ENCODE results near the gene INTS1.
A peak's percentile ranks its signal among the peaks of the same experiment; 100 is the strongest.

The INTS1 gene

DNA sequence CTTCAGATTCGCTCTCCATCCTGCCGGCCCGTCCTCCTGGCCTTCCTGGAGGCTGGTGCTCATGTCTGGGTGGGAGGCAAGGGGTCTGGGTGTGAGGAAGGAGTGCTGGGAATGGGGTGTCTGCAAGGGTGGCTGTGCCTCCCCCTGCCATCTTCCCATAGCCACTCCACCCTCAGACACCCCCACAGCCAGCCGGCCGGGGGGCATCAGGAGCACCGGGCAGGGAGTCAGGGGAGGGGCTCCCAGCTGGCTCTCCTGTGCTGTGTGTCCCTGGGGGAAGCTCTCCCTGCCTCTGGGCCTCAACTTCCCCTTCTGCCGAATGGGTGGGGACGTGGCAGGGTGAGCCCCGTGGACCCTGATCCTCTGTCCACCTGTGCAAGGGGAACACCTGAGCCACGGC, 63.6 kb downstream of the INTS1 start:
- Mint-ChIP-seq H3K27ac (no peak overlapping the region), H3K9me3 (no peaks in the 10 kb centered on the region), H3K27me3 (no peaks in the 10 kb centered on the region), H3K36me3 (ENCODE audit: low read depth) (no peaks in the 10 kb centered on the region), H3K4me1 (no peaks in the 10 kb centered on the region), H3K4me3 (no peak overlapping the region)
- DNase-seq (no peak), ATAC-seq (no peak)

GRCh38 chr7:1439373-1440363, 64.5 kb downstream of the INTS1 start:
- Mint-ChIP-seq H3K27ac (no peak overlapping the region), H3K36me3 (ENCODE audit: low read depth) (no peaks in the 10 kb centered on the region), H3K4me3 (no peak overlapping the region), H3K27me3 (no peaks in the 10 kb centered on the region), H3K4me1 (no peaks in the 10 kb centered on the region), H3K9me3 (no peaks in the 10 kb centered on the region)
- peak; percentile 21 for ATAC-seq
- DNase-seq, result no peak

DNA sequence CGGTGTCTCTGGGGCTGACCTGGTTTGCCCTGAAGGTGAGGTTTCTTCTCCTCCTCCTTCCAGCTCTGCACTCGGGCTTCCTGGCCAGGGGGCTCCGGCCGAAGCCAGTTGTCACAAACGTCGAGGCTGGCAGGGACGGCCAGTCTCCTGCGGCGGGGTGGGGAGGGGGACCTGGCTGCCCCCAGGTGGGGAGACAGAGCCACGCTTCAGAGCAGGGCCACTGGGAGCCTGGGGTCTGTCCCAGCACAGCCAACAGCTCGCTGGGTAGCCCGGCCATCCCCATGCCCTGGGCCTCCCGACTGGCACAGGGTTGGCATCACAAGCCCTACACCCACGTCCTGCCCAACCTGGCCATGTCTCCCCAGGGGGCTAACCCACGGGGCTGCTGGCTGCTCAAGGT, 65.4 kb downstream of the INTS1 start:
- H3K4me1 Mint-ChIP-seq, result no peaks in the 10 kb centered on the region
- H3K36me3 Mint-ChIP-seq (ENCODE audit: low read depth), result no peaks in the 10 kb centered on the region
- no peaks in the 10 kb centered on the region for H3K27me3 Mint-ChIP-seq
- DNase-seq (no peak), ATAC-seq (no peak)
- no peak overlapping the region for H3K4me3 Mint-ChIP-seq
- H3K9me3 Mint-ChIP-seq, result no peaks in the 10 kb centered on the region
- no peak overlapping the region for H3K27ac Mint-ChIP-seq

GRCh38 chr7:1438208-1438607, 66.0 kb downstream of the INTS1 start:
- DNase-seq, result no peak
- no peak overlapping the region for H3K4me3 Mint-ChIP-seq
- no peak overlapping the region for H3K27ac Mint-ChIP-seq
- H3K9me3 Mint-ChIP-seq, result no peaks in the 10 kb centered on the region
- no peak for ATAC-seq
- no peaks in the 10 kb centered on the region for H3K4me1 Mint-ChIP-seq
- no peaks in the 10 kb centered on the region for H3K27me3 Mint-ChIP-seq
- no peaks in the 10 kb centered on the region for H3K36me3 Mint-ChIP-seq (ENCODE audit: low read depth)

GRCh38 chr7:1437155-1437880, 66.9 kb downstream of the INTS1 start:
- Mint-ChIP-seq H3K4me1 (peaks cover 1% of the 10 kb centered on the region), H3K36me3 (ENCODE audit: low read depth) (no peaks in the 10 kb centered on the region), H3K4me3 (no peak overlapping the region), H3K27ac (no peak overlapping the region), H3K9me3 (no peaks in the 10 kb centered on the region), H3K27me3 (peaks cover 2% of the 10 kb centered on the region)
- ATAC-seq (no peak), DNase-seq (no peak)

- Mint-ChIP-seq H3K9me3 (no peaks in the 10 kb centered on the region), H3K4me1 (peaks cover 2% of the 10 kb centered on the region), H3K27me3 (peaks cover 2% of the 10 kb centered on the region), H3K36me3 (ENCODE audit: low read depth) (no peaks in the 10 kb centered on the region), H3K4me3 (no peak overlapping the region), H3K27ac (no peak overlapping the region)
- DNase-seq, result no peak
- no peak for ATAC-seq
These were observed 67.6 kb downstream of the INTS1 start for GRCh38 chr7:1436608-1437007.

DNA sequence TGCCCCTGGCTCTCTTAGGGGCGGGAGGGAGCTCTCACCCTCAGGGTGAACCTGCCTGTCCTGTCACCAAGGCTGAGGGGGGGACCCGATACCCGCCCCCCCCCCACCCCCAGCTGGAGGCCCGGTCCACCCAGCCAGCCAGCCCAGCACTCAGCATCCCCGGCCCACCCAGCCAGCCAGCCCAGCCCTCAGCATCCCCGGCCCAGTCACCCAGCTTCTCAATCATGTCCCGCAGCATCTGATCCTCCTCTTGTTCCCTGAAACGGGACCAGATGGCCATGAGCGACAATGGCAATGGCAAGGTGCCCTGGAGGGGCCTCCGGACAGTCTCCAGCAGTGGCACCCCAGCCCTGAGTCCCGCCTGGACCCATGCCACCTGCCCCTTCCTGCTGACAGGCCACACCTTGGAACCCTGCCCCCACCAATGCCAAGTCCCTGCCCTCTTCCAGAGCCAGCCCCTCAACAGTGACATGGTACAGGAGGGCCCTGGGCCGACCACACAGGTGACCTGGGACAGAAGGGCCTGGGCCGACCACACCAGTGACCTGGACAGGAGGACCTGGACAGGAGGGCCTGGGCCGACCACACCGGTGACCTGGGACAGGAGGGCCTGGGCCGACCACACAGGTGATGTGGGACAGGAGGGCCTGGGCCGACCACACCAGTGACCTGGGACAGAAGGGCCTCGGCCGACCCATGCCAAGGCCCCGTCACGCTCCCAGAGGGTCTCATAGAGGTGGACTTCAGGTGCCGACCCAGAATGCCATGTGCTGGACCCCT, 69.1 kb downstream of the INTS1 start:
- ATAC-seq (no peak), DNase-seq (no peak)
- Mint-ChIP-seq H3K36me3 (ENCODE audit: low read depth) (no peaks in the 10 kb centered on the region), H3K9me3 (no peaks in the 10 kb centered on the region), H3K4me3 (no peak overlapping the region), H3K4me1 (peaks cover 2% of the 10 kb centered on the region), H3K27me3 (peaks cover 6% of the 10 kb centered on the region), H3K27ac (no peak overlapping the region)

DNA sequence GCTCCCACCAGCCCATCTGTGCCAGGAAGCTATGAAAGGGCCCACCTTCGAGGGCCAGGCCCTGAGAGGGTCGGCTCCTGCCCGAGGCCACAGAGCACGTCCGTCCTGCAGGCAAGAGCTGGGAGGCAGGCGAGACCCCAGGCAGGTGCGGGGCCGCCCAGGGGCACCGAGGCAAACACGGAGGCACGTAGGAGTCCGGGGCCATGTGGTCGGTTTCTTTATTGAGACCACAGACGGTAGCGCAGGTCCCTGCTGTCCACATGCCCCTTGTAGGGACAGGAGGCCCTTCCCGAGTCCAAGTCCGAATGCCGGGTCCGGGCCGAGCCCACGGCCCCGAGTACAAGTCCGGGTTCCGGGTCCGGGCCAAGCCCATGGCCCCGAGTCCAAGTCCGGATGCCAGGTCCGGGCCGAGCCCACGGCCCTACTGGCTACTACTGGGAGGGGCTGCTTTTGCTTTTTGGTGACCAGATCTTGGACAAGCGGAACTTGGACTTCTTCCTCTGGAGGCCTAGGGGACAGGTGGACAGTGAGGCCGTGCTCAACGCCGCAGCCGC, 69.9 kb downstream of the INTS1 start:
- H3K27me3 Mint-ChIP-seq, result peaks cover 6% of the 10 kb centered on the region
- H3K9me3 Mint-ChIP-seq, result no peaks in the 10 kb centered on the region
- H3K36me3 Mint-ChIP-seq (ENCODE audit: low read depth), result no peaks in the 10 kb centered on the region
- peaks cover 2% of the 10 kb centered on the region for H3K4me1 Mint-ChIP-seq
- H3K4me3 Mint-ChIP-seq, result no peak overlapping the region
- no peak for DNase-seq
- H3K27ac Mint-ChIP-seq, result no peak overlapping the region
- ATAC-seq, result no peak

DNA sequence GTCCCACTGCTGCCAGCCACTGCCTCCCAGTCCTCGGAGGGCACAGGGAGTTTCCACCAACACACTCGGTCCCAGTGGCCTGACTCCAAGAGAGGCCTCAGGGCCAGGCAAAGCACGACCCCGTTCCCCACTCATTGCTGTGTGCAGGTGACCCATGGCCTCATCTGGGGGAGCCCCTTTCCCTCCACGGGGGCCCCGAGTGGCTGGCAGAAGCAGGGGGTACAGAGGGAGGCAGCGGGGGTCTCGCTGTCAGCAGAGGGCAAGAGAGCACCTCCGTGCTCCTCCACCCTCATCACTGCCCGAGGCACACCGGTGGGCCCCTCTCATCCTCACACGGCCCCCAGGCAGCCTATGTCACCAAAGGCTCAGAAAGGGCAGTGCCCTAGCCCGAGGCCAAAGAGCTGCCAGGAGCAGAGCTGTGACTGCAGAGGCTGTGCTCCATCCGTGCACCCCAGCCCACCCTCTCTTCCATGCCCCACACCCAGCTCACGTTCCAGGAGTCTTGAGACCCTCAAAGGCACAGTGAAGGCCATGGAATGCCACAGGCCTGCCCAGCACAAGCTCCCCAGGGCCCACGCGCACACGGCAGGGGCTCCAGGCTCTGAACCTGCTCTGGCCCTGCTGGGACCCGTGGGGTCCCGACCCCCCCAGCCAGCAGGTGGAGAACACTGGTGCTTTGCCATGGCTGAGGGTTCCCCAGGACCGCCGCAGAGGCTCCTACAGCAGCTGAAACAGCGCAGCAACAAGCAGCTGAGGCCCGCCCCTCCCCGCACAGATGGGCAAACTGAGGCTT, 70.9 kb downstream of the INTS1 start:
- Mint-ChIP-seq H3K36me3 (ENCODE audit: low read depth) (no peaks in the 10 kb centered on the region), H3K4me3 (no peak overlapping the region), H3K4me1 (peaks cover 2% of the 10 kb centered on the region), H3K27ac (no peak overlapping the region), H3K27me3 (peaks cover 6% of the 10 kb centered on the region), H3K9me3 (no peaks in the 10 kb centered on the region)
- no peak for DNase-seq
- ATAC-seq, result no peak

DNA sequence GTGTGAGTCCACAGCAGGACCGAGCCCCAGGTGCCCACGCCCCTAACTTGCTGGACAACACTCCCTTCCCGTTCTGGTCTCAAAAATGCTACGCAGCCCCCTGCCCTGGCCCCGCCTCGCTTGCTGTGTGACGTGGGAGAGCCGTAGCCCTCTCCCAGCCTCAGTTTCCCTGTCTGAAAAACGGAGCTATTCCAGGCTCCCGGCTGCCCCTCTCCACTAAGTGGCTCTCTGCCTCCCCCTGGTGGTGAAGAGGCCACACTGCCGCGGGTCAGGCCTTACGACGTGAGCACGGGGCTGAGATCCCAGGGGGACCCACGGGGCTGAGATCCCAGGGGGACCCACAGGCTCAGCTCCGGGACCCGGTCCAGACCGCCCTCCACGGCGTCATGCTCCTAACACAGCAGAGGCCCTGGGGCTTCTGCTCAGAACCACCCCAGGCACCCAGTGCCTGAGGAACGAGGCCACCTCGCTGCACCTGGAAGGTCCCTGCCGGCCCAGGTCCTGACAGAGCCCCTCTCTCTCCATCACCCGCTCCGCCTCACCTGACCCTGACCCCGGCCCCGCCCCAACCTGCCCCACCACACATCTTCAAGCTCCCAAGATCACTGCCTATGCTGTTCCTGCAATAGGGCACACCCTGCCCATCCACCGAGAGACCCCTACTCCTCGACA, 71.6 kb downstream of the INTS1 start:
- DNase-seq (peak; percentile 86), ATAC-seq (peak; percentile 68)
- no peaks in the 10 kb centered on the region for H3K36me3 Mint-ChIP-seq (ENCODE audit: low read depth)
- H3K4me3 Mint-ChIP-seq, result no peak overlapping the region
- peak overlapping the region; percentile 43 for H3K27ac Mint-ChIP-seq
- peaks cover 2% of the 10 kb centered on the region for H3K4me1 Mint-ChIP-seq
- peaks cover 6% of the 10 kb centered on the region for H3K27me3 Mint-ChIP-seq
- no peaks in the 10 kb centered on the region for H3K9me3 Mint-ChIP-seq

GRCh38 chr7:1431634-1432380, 72.4 kb downstream of the INTS1 start:
- H3K27ac Mint-ChIP-seq, result no peak overlapping the region
- no peaks in the 10 kb centered on the region for H3K9me3 Mint-ChIP-seq
- peaks cover 6% of the 10 kb centered on the region for H3K27me3 Mint-ChIP-seq
- no peak overlapping the region for H3K4me3 Mint-ChIP-seq
- ATAC-seq (no peak), DNase-seq (no peak)
- no peaks in the 10 kb centered on the region for H3K36me3 Mint-ChIP-seq (ENCODE audit: low read depth)
- peaks cover 2% of the 10 kb centered on the region for H3K4me1 Mint-ChIP-seq

GRCh38 chr7:1431226-1431625, 73.0 kb downstream of the INTS1 start:
- peaks cover 6% of the 10 kb centered on the region for H3K27me3 Mint-ChIP-seq
- no peak for ATAC-seq
- peaks cover 2% of the 10 kb centered on the region for H3K4me1 Mint-ChIP-seq
- H3K9me3 Mint-ChIP-seq, result no peaks in the 10 kb centered on the region
- H3K4me3 Mint-ChIP-seq, result no peak overlapping the region
- DNase-seq, result no peak
- H3K36me3 Mint-ChIP-seq (ENCODE audit: low read depth), result no peaks in the 10 kb centered on the region
- no peak overlapping the region for H3K27ac Mint-ChIP-seq

Measured in activated naive CD8-positive, alpha-beta T cell treated with anti-CD3 and anti-CD28 coated beads, Interleukin-2, amount 50 U/mL, for 24 hours (primary cell).